SK-N-SH (cell line): ENCODE measurements around the gene ADPRH. TPM values are rescaled to one million over a fixed set of nuclear protein-coding genes. Genes with fewer than 3 reads are reported as not detected.

Experiments used
- CTCF ChIA-PET: fragments of 300-600, 350-600 bp; formaldehyde crosslinking; extraction: SDS; loops from one replicate; lab custom pipeline; 2021; lab: Yijun Ruan, JAX
- POLR2A ChIA-PET: fragments of 350-600 bp; sonication (Branson Sonifier 250); formaldehyde crosslinking; extraction: SDS; loops from one replicate; lab custom pipeline; 2020; ENCODE audit warnings: antibody characterized with exemption, inconsistent platforms; lab: Yijun Ruan, JAX
- DNase-seq: peaks from one replicate; pipeline ENCODE4 v3.0.0; 2012
- H2AFZ ChIP-seq: fragments of 200-600 bp; sonication (generic); 2 replicates; pipeline ENCODE4 v1.8.1; 2016; ENCODE audit warnings: antibody characterized with exemption, mild to moderate bottlenecking, low read depth
- H3F3A ChIP-seq: fragments of 200-600 bp; sonication (generic); replicated peaks from 2 replicates; pipeline ENCODE3; 2016; ENCODE audit warnings: antibody characterized with exemption, mild to moderate bottlenecking; ENCODE audit not compliant: insufficient read depth
- H3K27ac ChIP-seq, 2 experiments: fragments of 200-500 bp in 1 of 2; fragments of 200-600 bp in 1 of 2; sonication (Bioruptor generic) in 1 of 2; sonication (generic), shearing (Covaris generic) in 1 of 2; 2 replicates each; pipeline versions ENCODE4 v1.5.1 to v1.6.1; 2014 to 2016; ENCODE audit warnings: low read depth in 2 of 2, inconsistent platforms in 1 of 2, low read length in 1 of 2, mild to moderate bottlenecking in 1 of 2, mixed read lengths in 1 of 2
- H3K27me3 ChIP-seq: fragments of 200-600 bp; sonication (generic), shearing (Covaris generic); 2 replicates; pipeline ENCODE4 v1.6.1; 2016; ENCODE audit warnings: mixed run types; ENCODE audit not compliant: insufficient read depth
- H3K36me3 ChIP-seq, 2 experiments: fragments of 200-500 bp in 1 of 2; fragments of 200-600 bp in 1 of 2; sonication (Bioruptor generic) in 1 of 2; sonication (generic) in 1 of 2; replicated peaks in 1 of 2; 2 replicates each; pipeline versions ENCODE3 to v1.5.1; 2014 to 2016; ENCODE audit warnings: low read length in 1 of 2, mild to moderate bottlenecking in 1 of 2; ENCODE audit not compliant: insufficient read depth in 2 of 2, control insufficient read depth in 1 of 2
- H3K4me1 ChIP-seq, 2 experiments: fragments of 200-500 bp in 1 of 2; fragments of 200-600 bp in 1 of 2; sonication (Bioruptor generic) in 1 of 2; sonication (generic), shearing (Covaris generic) in 1 of 2; 2 replicates each; pipeline versions ENCODE4 v1.5.1 to v1.6.1; 2014 to 2016; ENCODE audit warnings: low read depth in 1 of 2, low read length in 1 of 2, mixed run types in 1 of 2; ENCODE audit not compliant: insufficient read depth in 2 of 2, control insufficient read depth in 1 of 2
- H3K4me2 ChIP-seq: fragments of 200-600 bp; sonication (generic), shearing (Covaris generic); 2 replicates; pipeline ENCODE4 v1.6.1; 2017; ENCODE audit warnings: mixed run types
- H3K4me3 ChIP-seq, 2 experiments: fragments of 200-500 bp in 1 of 2; fragments of 200-600 bp in 1 of 2; sonication (Bioruptor generic) in 1 of 2; sonication (generic), shearing (Covaris generic) in 1 of 2; 2 replicates each; pipeline versions ENCODE4 v1.5.1 to v1.8.1; 2014 to 2016; ENCODE audit warnings: low read depth in 2 of 2, inconsistent platforms in 1 of 2, low read length in 1 of 2, mild to moderate bottlenecking in 1 of 2, mixed read lengths in 1 of 2, moderate library complexity in 1 of 2
- H3K79me2 ChIP-seq: fragments of 200-600 bp; sonication (generic); 2 replicates; pipeline ENCODE4 v1.8.1; 2017; ENCODE audit warnings: mild to moderate bottlenecking; ENCODE audit not compliant: insufficient read depth
- H3K9ac ChIP-seq: fragments of 200-600 bp; sonication (generic); 2 replicates; pipeline ENCODE4 v1.6.1; 2017; ENCODE audit warnings: mixed run types
- H3K9me2 ChIP-seq: fragments of 200-600 bp; sonication (generic); 2 replicates; pipeline ENCODE4 v1.6.1; 2017; ENCODE audit warnings: mixed run types
- H3K9me3 ChIP-seq: fragments of 200-600 bp; sonication (generic); 2 replicates; pipeline ENCODE4 v1.6.1; 2017; ENCODE audit warnings: mixed run types, mild to moderate bottlenecking, moderate library complexity
- H4K20me1 ChIP-seq: fragments of 200-600 bp; sonication (generic); 2 replicates; pipeline ENCODE4 v1.6.1; 2017; ENCODE audit warnings: mild to moderate bottlenecking, mixed run types; ENCODE audit not compliant: insufficient read depth
- CTCF ChIP-seq: fragments of 200-600 bp; sonication (generic); IDR thresholded peaks from 2 replicates; pipeline ENCODE4 v1.6.1; 2017; ENCODE audit warnings: antibody characterized with exemption, mild to moderate bottlenecking, moderate library complexity
- EZH2phosphoT487 ChIP-seq: fragments of 200-600 bp; sonication (generic); IDR thresholded peaks from 2 replicates; pipeline ENCODE4 v1.6.1; 2017; ENCODE audit warnings: low read depth, mixed run types, mild to moderate bottlenecking, antibody characterized with exemption, moderate library complexity, borderline replicate concordance
- FOXJ3 ChIP-seq: sonication (generic); formaldehyde crosslinking; IDR thresholded peaks from 2 replicates; pipeline ENCODE4 v1.5.1; 2020; ENCODE audit warnings: mild to moderate bottlenecking, missing genetic modification reagents
- GABPA ChIP-seq: IDR thresholded peaks from 2 replicates; pipeline ENCODE4 v1.4.0; 2012; ENCODE audit warnings: low read depth, mild to moderate bottlenecking
- IRF3 ChIP-seq: fragments of 150-350 bp; IDR thresholded peaks from 2 replicates; pipeline ENCODE4 v1.6.1; 2016; ENCODE audit warnings: mild to moderate bottlenecking, low read depth, low read length
- JUND ChIP-seq: IDR thresholded peaks from 2 replicates; pipeline ENCODE4 v1.4.0; 2012
- MEF2A ChIP-seq: IDR thresholded peaks from 2 replicates; pipeline ENCODE4 v1.4.0; 2012; ENCODE audit warnings: low read depth, borderline replicate concordance
- MXI1 ChIP-seq: IDR thresholded peaks from 2 replicates; pipeline ENCODE4 v1.6.1; 2012; ENCODE audit warnings: mild to moderate bottlenecking, low read depth, low read length, improper control_type of control experiment
- PBX3 ChIP-seq: IDR thresholded peaks from 2 replicates; pipeline ENCODE4; 2012
- POLR2AphosphoS5 ChIP-seq: IDR thresholded peaks from 2 replicates; pipeline ENCODE4 v1.6.1; 2012; ENCODE audit warnings: low read depth, low read length
- RAD21 ChIP-seq: IDR thresholded peaks from 2 replicates; pipeline ENCODE4 v1.6.1; 2012; ENCODE audit warnings: mild to moderate bottlenecking, low read length
- REST ChIP-seq: IDR thresholded peaks from 2 replicates; pipeline ENCODE4 v1.6.1; 2012; ENCODE audit warnings: mild to moderate bottlenecking, low read depth, low read length, moderate library complexity
- TAF1 ChIP-seq: IDR thresholded peaks from 2 replicates; pipeline ENCODE4 v1.6.1; 2012; ENCODE audit warnings: low read depth, mild to moderate bottlenecking, low read length, moderate library complexity, borderline replicate concordance
- TEAD4 ChIP-seq: IDR thresholded peaks from 2 replicates; pipeline ENCODE4 v1.4.0; 2012; ENCODE audit warnings: mild to moderate bottlenecking, borderline replicate concordance; ENCODE audit not compliant: insufficient read depth
- USF2 ChIP-seq: fragments of 150-350 bp; IDR thresholded peaks from 2 replicates; pipeline ENCODE4 v1.6.1; 2017; ENCODE audit warnings: antibody characterized with exemption, low read length, low read depth, borderline replicate concordance
- WGBS: methylation state at CpG from one replicate; pipeline ENCODE4 v1.1.6; 2017; ENCODE audit warnings: low lambda C conversion rate; 5-methylcytosine and 5-hydroxymethylcytosine counted together
- polyA plus RNA-seq, 3 experiments: library from polyadenylated mRNA; depleted of rRNA; stranded (reverse); fragments of >200 nt; gene quantifications; 2 replicates each; pipeline ENCODE4 v1.2.3, GENCODE V29; 2012

The ADPRH gene
- polyA plus RNA-seq, 1 of the 3 experiments (the other 2 are of a cell fraction) = not detected

GRCh38 chr3:119536757-119537156, 42.5 kb upstream of the ADPRH start (continued):
- TF ChIP-seq PBX3 (no peak), EZH2phosphoT487 (no peak), REST (no peak)

- H3K9me2 ChIP-seq = no peaks in the 10 kb centered on the region
- H3K79me2 ChIP-seq = no peaks in the 10 kb centered on the region
- H3K9me3 ChIP-seq = no peaks in the 10 kb centered on the region
- H3K27me3 ChIP-seq = no peaks in the 10 kb centered on the region
- ChIA-PET CTCF (interaction anchor here (1.4 kb wide), 1 partner anchor 47 kb away, joined by 3 read pairs; no protein-coding TSS in a partner anchor), POLR2A (no interaction called here)
- WGBS = 88% methylated on average over 1 of the region's 1 CpG
- H3K27ac ChIP-seq = no peak overlapping the region
- H3K4me1 ChIP-seq = no peaks in the 10 kb centered on the region
- no peaks in the 10 kb centered on the region for H3F3A ChIP-seq
- H2AFZ ChIP-seq = no peak overlapping the region
- H4K20me1 ChIP-seq = no peaks in the 10 kb centered on the region
- H3K9ac ChIP-seq = no peak overlapping the region
- H3K4me3 ChIP-seq = no peak overlapping the region
- H3K4me2 ChIP-seq = no peak overlapping the region
- no peaks in the 10 kb centered on the region for H3K36me3 ChIP-seq
- DNase-seq = no peak
- TF ChIP-seq JUND = no peak
- TF ChIP-seq USF2 = no peak
- no peak for TF ChIP-seq FOXJ3 (CRISPR knock-in tag)
- no peak for TF ChIP-seq TAF1
- TF ChIP-seq TEAD4 = no peak
- TF ChIP-seq MXI1 = no peak
- TF ChIP-seq GABPA = no peak
- no peak for TF ChIP-seq REST
- no peak for TF ChIP-seq IRF3
- TF ChIP-seq CTCF = no peak
- no peak for TF ChIP-seq MEF2A
- TF ChIP-seq POLR2AphosphoS5 = no peak
- no peak for TF ChIP-seq RAD21
Observed at GRCh38 chr3:119538772-119539171, 40.5 kb upstream of the ADPRH start.
